IMR-90 (cell line): Measurements from ENCODE around the gene DOCK4. TPM values are rescaled to one million over a fixed set of nuclear protein-coding genes. Genes with fewer than 3 reads are reported as not detected.

Experiments used
- ATAC-seq: fragments of 200-7000 bp; cut with Tn5 transposase; 2 replicates; pipeline ENCODE4 v1.9.1; 2020; ENCODE audit warnings: low read depth, mild to moderate bottlenecking, moderate library complexity
- BruUV-seq: library from RNA; stranded (reverse); fragments of 400-500 nt; replicated peaks from 2 replicates; lab custom pipeline; 2021; lab: Mats Ljungman, UMichigan
- CTCF ChIA-PET: fragments of 300-600 bp; formaldehyde crosslinking; extraction: SDS; loops from one replicate; lab custom pipeline; 2021; ENCODE audit warnings: antibody characterized with exemption; lab: Yijun Ruan, JAX
- POLR2A ChIA-PET: fragments of 300-600 bp; sonication (Branson Sonifier 250); formaldehyde crosslinking; loops from one replicate; lab custom pipeline; 2022; ENCODE audit warnings: antibody characterized with exemption; ENCODE audit not compliant: unreplicated experiment; lab: Charles Lee
- DNase-seq: peaks from one replicate; pipeline ENCODE4 v3.0.0; 2013
- H2AFZ ChIP-seq: replicated peaks from 2 replicates; pipeline ENCODE3; 2013; ENCODE audit warnings: low read length, mild to moderate bottlenecking; ENCODE audit not compliant: poor library complexity
- H2AK5ac ChIP-seq: 2 replicates; pipeline ENCODE4 v1.6.1; 2013; ENCODE audit warnings: low read depth, low read length, inconsistent platforms
- H2AK9ac ChIP-seq: replicated peaks from 2 replicates; pipeline ENCODE3; 2013; ENCODE audit warnings: mild to moderate bottlenecking, low read depth, low read length, moderate library complexity; ENCODE audit not compliant: poor library complexity
- H2BK120ac ChIP-seq: 2 replicates; pipeline ENCODE4 v1.6.1; 2013; ENCODE audit warnings: low read depth, low read length, inconsistent platforms
- H2BK15ac ChIP-seq: 3 replicates; pipeline ENCODE4 v1.6.1; 2013; ENCODE audit warnings: low read depth, low read length, inconsistent platforms
- H2BK20ac ChIP-seq: 2 replicates; pipeline ENCODE4 v1.6.1; 2013; ENCODE audit warnings: low read depth, mild to moderate bottlenecking, inconsistent platforms, low read length, moderate library complexity
- H2BK5ac ChIP-seq: 2 replicates; pipeline ENCODE4 v1.6.1; 2013; ENCODE audit warnings: mild to moderate bottlenecking, low read depth, low read length, inconsistent platforms; ENCODE audit not compliant: poor library complexity, severe bottlenecking
- H3K14ac ChIP-seq: replicated peaks from 2 replicates; pipeline ENCODE4 v1.6.1; 2013; ENCODE audit warnings: low read depth, low read length, inconsistent platforms
- H3K18ac ChIP-seq: 2 replicates; pipeline ENCODE4 v1.6.1; 2013; ENCODE audit warnings: low read depth, low read length, control low read depth
- H3K23ac ChIP-seq: 2 replicates; pipeline ENCODE4 v1.6.1; 2013; ENCODE audit warnings: low read depth, low read length, inconsistent platforms
- H3K27ac ChIP-seq: 2 replicates; pipeline ENCODE4 v1.5.1; 2013; ENCODE audit warnings: mild to moderate bottlenecking, control low read depth, low read length; ENCODE audit not compliant: insufficient read depth
- H3K27me3 ChIP-seq: 2 replicates; pipeline ENCODE4 v1.6.1; 2013; ENCODE audit warnings: low read length; ENCODE audit not compliant: control insufficient read depth, insufficient read depth
- H3K36me3 ChIP-seq: 2 replicates; pipeline ENCODE4 v1.6.1; 2013; ENCODE audit warnings: low read length, mixed read lengths; ENCODE audit not compliant: control insufficient read depth, insufficient read depth
- H3K4ac ChIP-seq: 2 replicates; pipeline ENCODE4 v1.6.1; 2013; ENCODE audit warnings: low read depth, low read length, inconsistent platforms
- H3K4me1 ChIP-seq: 2 replicates; pipeline ENCODE4 v1.6.1; 2013; ENCODE audit warnings: low read length, mixed read lengths; ENCODE audit not compliant: control insufficient read depth, insufficient read depth
- H3K4me2 ChIP-seq: 2 replicates; pipeline ENCODE4 v1.6.1; 2013; ENCODE audit warnings: low read depth, mild to moderate bottlenecking, control low read depth, low read length, moderate library complexity
- H3K4me3 ChIP-seq: 2 replicates; pipeline ENCODE4 v1.5.1; 2013; ENCODE audit warnings: low read depth, mild to moderate bottlenecking, control low read depth, low read length, moderate library complexity; ENCODE audit not compliant: insufficient read depth
- H3K56ac ChIP-seq: 2 replicates; pipeline ENCODE4 v1.6.1; 2013; ENCODE audit warnings: low read length, inconsistent platforms; ENCODE audit not compliant: insufficient read depth; ENCODE audit errors: extremely low read depth
- H3K79me1 ChIP-seq, 2 experiments: 2 replicates each; pipeline ENCODE4 v1.6.1; 2013; ENCODE audit warnings: low read length in 2 of 2, inconsistent platforms in 1 of 2, low read depth in 1 of 2
- H3K9ac ChIP-seq: 2 replicates; pipeline ENCODE4 v1.6.1; 2013; ENCODE audit warnings: low read depth, low read length, control low read depth
- H3K9me1 ChIP-seq: 2 replicates; pipeline ENCODE4 v1.6.1; 2013; ENCODE audit warnings: low read length, inconsistent platforms; ENCODE audit not compliant: insufficient read depth
- H3K9me3 ChIP-seq: 2 replicates; pipeline ENCODE4 v1.6.1; 2013; ENCODE audit warnings: low read length; ENCODE audit not compliant: control insufficient read depth, insufficient read depth
- H4K20me1 ChIP-seq: 2 replicates; pipeline ENCODE4 v1.6.1; 2013; ENCODE audit warnings: low read length, inconsistent platforms; ENCODE audit not compliant: insufficient read depth
- H4K5ac ChIP-seq: 2 replicates; pipeline ENCODE4 v1.6.1; 2013; ENCODE audit warnings: mild to moderate bottlenecking, low read depth, low read length, control low read depth
- H4K8ac ChIP-seq, 2 experiments: 2 replicates each; pipeline ENCODE4 v1.6.1; 2013; ENCODE audit warnings: low read depth in 2 of 2, low read length in 2 of 2, control low read depth in 1 of 2, inconsistent platforms in 1 of 2
- H4K91ac ChIP-seq: 2 replicates; pipeline ENCODE4 v1.6.1; 2013; ENCODE audit warnings: low read depth, low read length, inconsistent platforms; ENCODE audit not compliant: insufficient read depth
- FOS ChIP-seq: fragments of 150-350 bp; IDR thresholded peaks from 2 replicates; pipeline ENCODE4 v1.6.1; 2016; ENCODE audit warnings: low read depth, low read length
- RFX5 ChIP-seq: IDR thresholded peaks from 2 replicates; pipeline ENCODE4 v1.8.0; 2012; ENCODE audit warnings: low read depth, mild to moderate bottlenecking, low read length, moderate library complexity
- WGBS, 2 experiments: methylation state at CpG; one replicate each; pipeline versions ENCODE4 v1.1.5 to v1.1.7; 2013; ENCODE audit warnings: missing lambda C conversion rate in 2 of 2; ENCODE audit not compliant: insufficient read length in 1 of 2; ENCODE audit errors: extremely low coverage in 2 of 2; 5-methylcytosine and 5-hydroxymethylcytosine counted together
- dilution Hi-C: fragments of 300-500 bp; cut with HindIII; formaldehyde crosslinking; loops from one replicate; pipeline ENCODE4 v1.14.3; 2018; ENCODE audit warnings: low sequenced_read_pairs; ENCODE audit not compliant: unreplicated experiment
- in situ Hi-C: fragments of 300-500 bp; cut with MboI; formaldehyde crosslinking; loops from 3 replicates; pipeline ENCODE4 v1.14.3; 2019; ENCODE audit warnings: low sequenced_read_pairs, inconsistent platforms, mixed read lengths
- intact Hi-C: fragments of 100-400 bp; cut with micrococcal nuclease; formaldehyde crosslinking; loops from 2 replicates; pipeline ENCODE4 v1.10.0; 2022
- polyA plus RNA-seq, 3 experiments: library from polyadenylated mRNA; depleted of rRNA; stranded (reverse); fragments of >200 nt; gene quantifications; 2 replicates each; pipeline ENCODE4 v1.2.3, GENCODE V29; 2012; ENCODE audit warnings: low replicate concordance in 1 of 3
- total RNA-seq: library from RNA; depleted of rRNA; stranded (reverse); fragments of >200 nt; gene quantifications from 2 replicates; pipeline ENCODE4 v1.2.3, GENCODE V29; 2012

The DOCK4 gene
- total and polyA plus RNA-seq, 2 of the 4 experiments (the other 2 are of a cell fraction), result 4.4 to 12.2 TPM

- no peak overlapping the region for H2AK5ac ChIP-seq
- TF ChIP-seq RFX5, result no peak
- TF ChIP-seq FOS, result peak; percentile 9; the same call in 1 of the 2 replicates
- peaks cover 3% of the 10 kb centered on the region; the same call in 1 of the 2 replicates for H3K4me1 ChIP-seq
- POLR2A ChIA-PET, result no interaction called here
- no peak overlapping the region for H3K23ac ChIP-seq
- no peak overlapping the region for H4K5ac ChIP-seq
- H3K56ac ChIP-seq, result no peak overlapping the region
- H4K8ac ChIP-seq, result peak overlapping the region in 1 of 2 experiments; percentile 22; a peak in 1 of 4 replicates
- H2AFZ ChIP-seq, result no peak overlapping the region
- 67% methylated on average over 1 of the region's 3 CpGs; no CpG with 5 or more reads in 1 of the 2 experiments for WGBS, 2 experiments
- CTCF ChIA-PET, result no interaction called here
- peak overlapping the region; percentile 1; the same call in 1 of the 2 replicates for H3K4ac ChIP-seq
- no peaks in the 10 kb centered on the region for H4K20me1 ChIP-seq
- no peaks in the 10 kb centered on the region for H3K27me3 ChIP-seq
- no peak overlapping the region for H2BK120ac ChIP-seq
- ATAC-seq (peak; percentile 74), DNase-seq (peak; percentile 75)
- H3K79me1 ChIP-seq, result no peaks in the 10 kb centered on the region
- H3K9me1 ChIP-seq, result 0 out of 2 replicates have a peak, but pooled peaks cover 3% of the 10 kb centered on the region
- H3K27ac ChIP-seq, result no peak overlapping the region
- no peak overlapping the region for H2AK9ac ChIP-seq
- dilution Hi-C loops (no loop called here), in situ Hi-C loops (no loop called here), intact Hi-C loops (no loop called here)
- no peak overlapping the region for H3K4me3 ChIP-seq
- no peak overlapping the region for H2BK20ac ChIP-seq
- no peak overlapping the region for H3K4me2 ChIP-seq
- no peak overlapping the region; the same call in 2 of the 3 replicates for H2BK15ac ChIP-seq
- no TSS peak for BruUV-seq
- peaks cover 8% of the 10 kb centered on the region for H3K36me3 ChIP-seq
- 0 out of 2 replicates have a peak overlapping the region, but pooled peaks have one; percentile 27 for H3K14ac ChIP-seq
- H2BK5ac ChIP-seq, result no peak overlapping the region
- H3K9ac ChIP-seq, result no peak overlapping the region
- H4K91ac ChIP-seq, result 0 out of 2 replicates have a peak overlapping the region, but pooled peaks have one; percentile 2
- no peaks in the 10 kb centered on the region for H3K9me3 ChIP-seq
- no peak overlapping the region for H3K18ac ChIP-seq
Measured at GRCh38 chr7:111931016-111931517, 275.1 kb downstream of the DOCK4 start.
